Coronary artery (tissue), 2 donors: ENCODE data around the gene CHCHD4.

Experiments
- DNase-seq: peaks from one replicate; pipeline ENCODE4 v3.0.0-alpha.2; 2017; ENCODE audit warnings: low spot score
- H3K27ac ChIP-seq, 2 donors: fragments of 200-600 bp; sonication (generic); one replicate each; pipeline ENCODE4 v1.5.1; 2016 to 2019
- H3K4me3 ChIP-seq: fragments of 200-600 bp; sonication (generic); 2 replicates; pipeline ENCODE4 v1.5.1; 2016; ENCODE audit warnings: mild to moderate bottlenecking, moderate library complexity
- CTCF ChIP-seq: fragments of 200-600 bp; sonication (generic); IDR thresholded peaks from one replicate; pipeline ENCODE4 v1.5.1; 2019; ENCODE audit warnings: antibody characterized with exemption

CHCHD4 gene

DNA sequence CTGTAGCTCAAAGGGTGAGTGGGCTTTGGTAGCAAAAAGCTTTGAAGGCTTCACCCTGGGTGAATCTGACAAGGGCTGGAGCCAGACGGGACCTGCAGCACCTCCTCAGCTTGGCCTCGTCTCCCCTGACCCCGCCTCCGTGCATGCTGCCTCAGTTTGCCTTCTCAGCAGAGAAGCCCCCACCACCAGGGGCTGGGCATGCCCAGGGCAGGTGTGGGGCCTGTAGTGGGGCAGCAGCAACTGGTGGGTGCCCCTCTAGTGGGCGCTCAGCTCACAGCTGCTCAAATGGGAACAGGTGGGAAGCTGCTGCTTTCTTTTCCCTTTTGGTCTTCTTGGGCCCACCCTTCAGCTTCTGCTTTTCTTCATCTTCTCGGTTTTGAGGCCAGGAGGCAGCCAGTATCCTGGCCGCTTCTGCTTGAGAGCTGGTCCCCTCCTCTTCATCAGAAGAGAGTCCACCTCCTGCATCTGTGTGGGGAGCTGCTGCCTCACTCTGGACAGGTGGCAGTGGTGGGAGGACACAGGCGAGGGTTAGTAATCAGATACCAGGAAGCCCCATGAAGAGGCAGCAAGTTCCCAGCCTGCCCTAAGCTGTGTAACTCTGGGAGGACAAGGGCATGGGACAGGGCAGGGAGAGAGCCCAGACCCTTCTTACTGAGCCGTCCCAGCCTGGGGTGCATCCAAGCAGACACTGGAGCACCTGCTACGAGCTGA, 21.2 kb upstream of the CHCHD4 start:
- Histone ChIP-seq H3K27ac (peak overlapping the region; percentile 81 to 95), H3K4me3 (peak overlapping the region; percentile 18)
- TF ChIP-seq CTCF, result no peak
- DNase-seq, result peak; percentile 74

- no peak for TF ChIP-seq CTCF
- Histone ChIP-seq H3K27ac (peak overlapping the region; percentile 81 to 95), H3K4me3 (peak overlapping the region; percentile 18)
- peak; percentile 67 for DNase-seq
Measured at GRCh38 chr3:14145236-14145635, 20.6 kb upstream of the CHCHD4 start.

DNA sequence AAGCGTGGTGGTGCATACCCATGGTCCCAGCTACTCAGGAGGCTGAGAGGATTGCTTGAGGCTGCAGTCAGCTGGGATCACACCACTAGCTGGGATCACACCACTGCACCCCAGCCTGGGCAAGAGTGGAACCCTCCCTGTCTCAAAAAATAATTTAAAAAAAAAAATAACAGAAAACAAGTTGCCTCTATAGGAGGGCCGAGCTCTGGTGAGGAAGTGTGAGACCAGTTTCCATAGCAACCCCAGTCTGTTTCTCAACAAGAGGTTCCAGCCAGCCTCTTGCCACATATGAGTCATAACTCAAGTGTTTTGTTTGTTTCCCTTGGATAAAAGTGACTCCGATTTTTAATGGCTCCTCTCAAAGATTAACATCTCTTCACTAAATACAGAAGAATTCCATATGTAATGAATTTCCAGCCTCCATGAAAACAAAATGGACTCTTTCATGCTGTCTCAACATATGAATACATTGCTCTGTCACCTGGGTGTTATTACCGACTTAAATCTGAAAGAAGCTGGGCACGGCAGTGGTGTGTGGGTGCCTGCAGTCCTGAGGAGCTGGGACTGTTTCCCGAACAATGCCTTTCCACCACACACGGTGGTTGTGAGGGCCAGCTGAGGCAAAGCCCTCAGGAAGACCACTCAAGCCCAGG, 19.9 kb upstream of the CHCHD4 start:
- TF ChIP-seq CTCF, result no peak
- Histone ChIP-seq H3K27ac (peak overlapping the region; percentile 81 to 95), H3K4me3 (peak overlapping the region; percentile 61)
- peak; percentile 89 for DNase-seq

DNA sequence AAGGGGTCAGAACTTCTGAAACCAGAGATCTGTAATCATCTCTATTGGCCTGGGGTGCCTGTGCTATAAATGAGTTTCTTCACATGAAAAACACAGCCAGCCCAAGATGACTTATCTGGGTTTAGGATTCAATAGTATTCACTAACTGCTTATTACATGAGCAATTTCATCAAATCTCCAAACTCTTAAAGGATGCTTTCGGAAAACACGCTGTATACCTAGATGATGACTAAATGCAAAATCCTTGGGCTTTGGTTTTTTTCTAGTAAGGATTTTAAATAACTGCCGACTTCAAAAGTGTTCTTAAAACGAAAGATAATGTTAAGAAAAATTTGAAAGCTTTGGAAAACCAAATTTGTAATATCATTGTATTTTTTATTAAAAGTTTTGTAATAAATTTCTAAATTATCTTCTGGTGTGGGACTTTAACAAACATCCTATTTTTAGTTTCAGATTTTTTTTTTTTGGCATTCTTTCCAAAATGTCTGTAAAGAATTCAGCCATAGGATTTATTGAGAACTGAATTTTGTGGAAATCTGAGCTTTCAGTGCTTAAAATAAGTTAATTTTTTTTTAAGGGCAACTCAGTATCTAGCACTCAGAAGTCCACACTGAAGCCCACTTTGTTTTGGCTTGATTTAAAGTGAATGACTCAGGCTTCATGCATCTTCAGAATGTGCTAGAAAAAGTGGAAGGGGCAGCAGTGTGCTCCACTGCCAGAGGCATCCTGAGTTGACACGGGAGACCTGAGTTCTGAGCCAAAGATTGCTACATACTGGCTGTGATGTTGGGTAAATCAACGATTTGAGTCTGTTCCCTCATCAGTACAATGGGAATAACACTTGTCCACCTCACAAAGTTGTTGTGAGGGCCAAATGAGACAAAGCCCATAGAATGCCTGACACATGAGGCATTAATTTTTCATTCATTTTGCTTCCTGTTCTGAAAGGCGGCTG, 18.9 kb upstream of the CHCHD4 start:
- no peak for TF ChIP-seq CTCF
- Histone ChIP-seq H3K27ac (peak overlapping the region; percentile 81 to 95), H3K4me3 (peak overlapping the region; percentile 57)
- peak; percentile 88 for DNase-seq

GRCh38 chr3:14142567-14143270, 18.0 kb upstream of the CHCHD4 start:
- H3K27ac ChIP-seq, result peak overlapping the region; percentile 58 to 91

More at GRCh38 chr3:14142567-14143270, 18.0 kb upstream of the CHCHD4 start:
- no peak for DNase-seq
- no peak for TF ChIP-seq CTCF
- no peak overlapping the region for H3K4me3 ChIP-seq
